A549 (cell line): ENCODE data around the gene SELENOP. TPM values are rescaled to one million over a fixed set of nuclear protein-coding genes. Genes with fewer than 3 reads are reported as not detected.

Source experiments
- ATAC-seq, 2 experiments: fragments of 200-7000 bp in 1 of 2; fragments of >200 bp in 1 of 2; cut with Nextera tagmentation in 1 of 2; cut with Tn5 transposase in 1 of 2; 3 replicates each; pipeline versions ENCODE4 v1.8.0 to v1.9.1; 2018 to 2020; ENCODE audit warnings: mild to moderate bottlenecking in 1 of 2, moderate library complexity in 1 of 2
- CTCF ChIA-PET: fragments of 300-600 bp; sonication (Branson Sonifier 250); formaldehyde crosslinking; extraction: SDS; loops from one replicate; lab custom pipeline; 2021; ENCODE audit warnings: antibody characterized with exemption, inconsistent platforms; lab: Yijun Ruan, JAX
- POLR2A ChIA-PET: fragments of 350-600 bp; formaldehyde crosslinking; extraction: SDS; loops from one replicate; lab custom pipeline; 2021; ENCODE audit warnings: antibody characterized with exemption, inconsistent platforms; lab: Yijun Ruan, JAX
- DNase-seq, 2 experiments: peaks; one replicate each; pipeline versions ENCODE4 v3.0.0 to v3.0.0-alpha.2; 2011 to 2016; ENCODE audit warnings: low read depth in 1 of 2, low spot score in 1 of 2
- FAIRE-seq: peaks from 2 replicates; lab custom pipeline; 2011; peaks lifted over from hg19 to GRCh38; lab: Jason Lieb, UNC
- H3K27ac ChIP-seq, 2 experiments: fragments of >200 bp; sonication (Bioruptor Twin); formaldehyde crosslinking; 3 replicates each; pipeline ENCODE4 v1.5.1; 2016 to 2017
- H3K4me1 ChIP-seq: fragments of >200 bp; sonication (Bioruptor Twin); formaldehyde crosslinking; 3 replicates; pipeline ENCODE4 v1.6.1; 2016
- H3K4me2 ChIP-seq: fragments of >200 bp; sonication (Bioruptor Twin); formaldehyde crosslinking; 3 replicates; pipeline ENCODE4 v1.6.1; 2016
- H3K4me3 ChIP-seq: fragments of >200 bp; sonication (Bioruptor Twin); formaldehyde crosslinking; 3 replicates; pipeline ENCODE4 v1.5.1; 2016
- H3K9me3 ChIP-seq: fragments of >200 bp; sonication (Bioruptor Twin); formaldehyde crosslinking; 3 replicates; pipeline ENCODE4 v1.6.1; 2016
- BHLHE40 ChIP-seq: IDR thresholded peaks from 2 replicates; pipeline ENCODE4 v1.6.1; 2012; ENCODE audit warnings: low read depth, low read length, inconsistent platforms
- CBX2 ChIP-seq: fragments of 200-600 bp; sonication (generic); IDR thresholded peaks from 2 replicates; pipeline ENCODE4 v1.6.1; 2016; ENCODE audit warnings: low read depth, mild to moderate bottlenecking, borderline replicate concordance
- ESRRA ChIP-seq: fragments of 150-350 bp; IDR thresholded peaks from 2 replicates; pipeline ENCODE4 v1.6.1; 2014; ENCODE audit warnings: mild to moderate bottlenecking, low read length, borderline replicate concordance
- FOSL2 ChIP-seq, 2 experiments: fragments of 450-650 bp in 1 of 2; fragments of >200 bp in 1 of 2; sonication (Bioruptor Twin) in 1 of 2; formaldehyde crosslinking; IDR thresholded peaks; 2 replicates each; pipeline versions ENCODE4 v1.5.0 to v1.6.1; 2016 to 2020; ENCODE audit warnings: mild to moderate bottlenecking in 1 of 2, moderate library complexity in 1 of 2
- FOXS1 ChIP-seq: fragments of 250-450 bp; sonication (Bioruptor Pico); IDR thresholded peaks from 2 replicates; pipeline ENCODE4 v1.5.0; 2020; ENCODE audit warnings: mild to moderate bottlenecking, moderate library complexity
- KDM1A ChIP-seq: fragments of 200-600 bp; sonication (generic); IDR thresholded peaks from 2 replicates; pipeline ENCODE4 v1.6.1; 2016; ENCODE audit warnings: low read depth, mild to moderate bottlenecking
- KDM5A ChIP-seq: fragments of 200-600 bp; sonication (generic); IDR thresholded peaks from 2 replicates; pipeline ENCODE4 v1.6.1; 2016; ENCODE audit warnings: antibody characterized with exemption, mild to moderate bottlenecking
- NFE2L2 ChIP-seq: fragments of 150-350 bp; conservative IDR thresholded peaks from 2 replicates; pipeline ENCODE4 v1.6.1; 2014; ENCODE audit warnings: low read length
- NR3C1 ChIP-seq: fragments of >200 bp; sonication (Bioruptor Twin); formaldehyde crosslinking; IDR thresholded peaks from 3 replicates; pipeline ENCODE4 v1.6.1; 2017
- PHF8 ChIP-seq: fragments of 200-600 bp; sonication (generic); IDR thresholded peaks from 2 replicates; pipeline ENCODE4 v1.6.1; 2016; ENCODE audit warnings: low read depth, mild to moderate bottlenecking, antibody characterized with exemption, moderate library complexity, borderline replicate concordance
- POLR2AphosphoS2 ChIP-seq: conservative IDR thresholded peaks from 2 replicates; pipeline ENCODE4 v1.6.1; 2012; ENCODE audit warnings: low read length, improper control_type of control experiment, inconsistent platforms
- RARB ChIP-seq: fragments of 250-450 bp; sonication (Bioruptor Pico); IDR thresholded peaks from 2 replicates; pipeline ENCODE4 v1.8.0; 2021; ENCODE audit warnings: mild to moderate bottlenecking, moderate library complexity
- ZFP36 ChIP-seq: fragments of 450-650 bp; IDR thresholded peaks from 2 replicates; pipeline ENCODE4 v1.6.1; 2014; ENCODE audit warnings: borderline replicate concordance; ENCODE audit not compliant: partially characterized antibody
- WGBS: methylation state at CpG from one replicate; pipeline ENCODE4 v1.1.6; 2017; ENCODE audit errors: missing lambda C conversion rate; 5-methylcytosine and 5-hydroxymethylcytosine counted together
- polyA plus RNA-seq, 4 experiments: library from polyadenylated mRNA; depleted of rRNA in 3 of 4; stranded (reverse); fragments of >200 nt; fragmentation: RNase III in 1 of 4; extraction: RNeasy Plus Mini Kit Qiagen cat#74134 plus additional on column Dnase treatment in 1 of 4; gene quantifications; 2 replicates in 3 of 4; 3 replicates in 1 of 4; pipeline ENCODE4 v1.2.3, GENCODE V29; 2011 to 2017
- TF ChIP-seq, protein P1 (sequence below): fragments of >200 bp; sonication (Bioruptor Twin); formaldehyde crosslinking; IDR thresholded peaks from 3 replicates; pipeline ENCODE4 v1.5.1; 2016
- TF ChIP-seq, protein P2 (sequence below): IDR thresholded peaks from 2 replicates; pipeline ENCODE4 v1.6.1; 2012
- TF ChIP-seq, protein P3 (sequence below): fragments of >200 bp; sonication (Bioruptor Twin); formaldehyde crosslinking; IDR thresholded peaks from 3 replicates; pipeline ENCODE4 v1.6.1; 2016
- TF ChIP-seq, protein P4 (sequence below): fragments of 250-450 bp; sonication (Bioruptor Pico); IDR thresholded peaks from 2 replicates; pipeline ENCODE4 v1.5.0; 2021; ENCODE audit warnings: mild to moderate bottlenecking, moderate library complexity, borderline replicate concordance

The SELENOP gene
- polyA plus RNA-seq, 2 of the 4 experiments (the other 2 are of a cell fraction), result 0.17 to 0.96 TPM

DNA sequence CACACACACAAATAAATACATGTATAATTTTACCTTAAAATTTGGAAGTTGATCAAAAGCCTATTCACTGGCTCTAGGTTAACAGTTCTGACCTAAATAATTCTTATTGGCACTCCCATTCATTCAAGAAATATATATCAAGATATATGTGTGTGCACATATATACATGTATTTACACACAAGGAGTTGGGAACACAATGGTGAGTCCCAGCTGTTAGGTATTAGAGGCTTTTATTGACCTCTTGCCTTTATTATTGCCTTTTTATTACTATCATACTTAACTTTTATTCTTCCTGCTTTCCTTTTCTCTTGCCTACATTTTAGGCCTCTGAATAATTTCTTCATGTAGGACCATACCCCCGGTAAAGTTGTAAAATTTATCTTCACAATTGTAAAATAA lies 30.1 kb downstream of the SELENOP start:
- Histone ChIP-seq H3K4me2 (no peak overlapping the region), H3K4me3 (no peak overlapping the region), H3K9me3 (peaks cover 5% of the 10 kb centered on the region; the same call in 1 of the 3 replicates), H3K4me1 (no peaks in the 10 kb centered on the region), H3K27ac (no peak overlapping the region)
- FAIRE-seq (no peak), ATAC-seq (no peak), DNase-seq (no peak)
- WGBS, result 3% methylated on average over 1 of the region's 1 CpG
- CTCF ChIA-PET, result interaction anchor here (0.9 kb wide), 1 partner anchor 108 kb away, joined by 3 read pairs; no protein-coding TSS in a partner anchor
- TF ChIP-seq NR3C1, result no peak
- no peak for TF ChIP-seq ESRRA
- TF ChIP-seq, protein P1, sequence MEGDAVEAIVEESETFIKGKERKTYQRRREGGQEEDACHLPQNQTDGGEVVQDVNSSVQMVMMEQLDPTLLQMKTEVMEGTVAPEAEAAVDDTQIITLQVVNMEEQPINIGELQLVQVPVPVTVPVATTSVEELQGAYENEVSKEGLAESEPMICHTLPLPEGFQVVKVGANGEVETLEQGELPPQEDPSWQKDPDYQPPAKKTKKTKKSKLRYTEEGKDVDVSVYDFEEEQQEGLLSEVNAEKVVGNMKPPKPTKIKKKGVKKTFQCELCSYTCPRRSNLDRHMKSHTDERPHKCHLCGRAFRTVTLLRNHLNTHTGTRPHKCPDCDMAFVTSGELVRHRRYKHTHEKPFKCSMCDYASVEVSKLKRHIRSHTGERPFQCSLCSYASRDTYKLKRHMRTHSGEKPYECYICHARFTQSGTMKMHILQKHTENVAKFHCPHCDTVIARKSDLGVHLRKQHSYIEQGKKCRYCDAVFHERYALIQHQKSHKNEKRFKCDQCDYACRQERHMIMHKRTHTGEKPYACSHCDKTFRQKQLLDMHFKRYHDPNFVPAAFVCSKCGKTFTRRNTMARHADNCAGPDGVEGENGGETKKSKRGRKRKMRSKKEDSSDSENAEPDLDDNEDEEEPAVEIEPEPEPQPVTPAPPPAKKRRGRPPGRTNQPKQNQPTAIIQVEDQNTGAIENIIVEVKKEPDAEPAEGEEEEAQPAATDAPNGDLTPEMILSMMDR, result no peak
- TF ChIP-seq PHF8, result no peak
- TF ChIP-seq CBX2, result no peak
- TF ChIP-seq KDM5A, result no peak
- TF ChIP-seq, protein P2, sequence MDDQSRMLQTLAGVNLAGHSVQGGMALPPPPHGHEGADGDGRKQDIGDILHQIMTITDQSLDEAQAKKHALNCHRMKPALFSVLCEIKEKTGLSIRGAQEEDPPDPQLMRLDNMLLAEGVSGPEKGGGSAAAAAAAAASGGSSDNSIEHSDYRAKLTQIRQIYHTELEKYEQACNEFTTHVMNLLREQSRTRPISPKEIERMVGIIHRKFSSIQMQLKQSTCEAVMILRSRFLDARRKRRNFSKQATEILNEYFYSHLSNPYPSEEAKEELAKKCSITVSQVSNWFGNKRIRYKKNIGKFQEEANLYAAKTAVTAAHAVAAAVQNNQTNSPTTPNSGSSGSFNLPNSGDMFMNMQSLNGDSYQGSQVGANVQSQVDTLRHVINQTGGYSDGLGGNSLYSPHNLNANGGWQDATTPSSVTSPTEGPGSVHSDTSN, result no peak
- POLR2A ChIA-PET, result no interaction called here

DNA sequence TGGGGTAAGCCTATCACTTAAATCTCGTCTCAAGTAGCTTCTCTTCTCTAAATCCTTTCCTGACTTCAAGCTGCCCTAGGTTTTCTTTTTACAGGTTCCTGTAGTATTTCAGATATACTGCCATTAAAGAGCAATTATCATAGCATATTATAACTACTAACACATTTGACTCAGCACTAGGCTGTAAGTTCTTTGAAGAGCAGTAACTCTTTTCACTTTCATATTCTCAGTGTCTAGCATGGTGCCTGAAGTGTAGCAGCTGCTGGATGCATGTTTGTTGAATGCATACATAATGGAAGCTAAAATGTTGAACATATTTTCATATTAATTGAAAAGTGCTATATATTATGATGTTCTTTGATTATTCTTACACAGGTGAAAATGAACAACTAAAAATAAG lies 32.6 kb downstream of the SELENOP start:
- ATAC-seq (no peak), FAIRE-seq (no peak), DNase-seq (no peak)
- 0% methylated on average over 1 of the region's 1 CpG for WGBS
- no peaks in the 10 kb centered on the region for H3K9me3 ChIP-seq
- ChIA-PET CTCF (no interaction called here), POLR2A (no interaction called here)
- H3K27ac ChIP-seq, result no peak overlapping the region
- no peak overlapping the region for H3K4me3 ChIP-seq
- no peak for TF ChIP-seq KDM1A
- TF ChIP-seq NFE2L2, result no peak
- TF ChIP-seq, protein P3, sequence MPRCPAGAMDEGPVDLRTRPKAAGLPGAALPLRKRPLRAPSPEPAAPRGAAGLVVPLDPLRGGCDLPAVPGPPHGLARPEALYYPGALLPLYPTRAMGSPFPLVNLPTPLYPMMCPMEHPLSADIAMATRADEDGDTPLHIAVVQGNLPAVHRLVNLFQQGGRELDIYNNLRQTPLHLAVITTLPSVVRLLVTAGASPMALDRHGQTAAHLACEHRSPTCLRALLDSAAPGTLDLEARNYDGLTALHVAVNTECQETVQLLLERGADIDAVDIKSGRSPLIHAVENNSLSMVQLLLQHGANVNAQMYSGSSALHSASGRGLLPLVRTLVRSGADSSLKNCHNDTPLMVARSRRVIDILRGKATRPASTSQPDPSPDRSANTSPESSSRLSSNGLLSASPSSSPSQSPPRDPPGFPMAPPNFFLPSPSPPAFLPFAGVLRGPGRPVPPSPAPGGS, result no peak
- H3K4me1 ChIP-seq, result no peaks in the 10 kb centered on the region
- H3K4me2 ChIP-seq, result no peak overlapping the region

DNA sequence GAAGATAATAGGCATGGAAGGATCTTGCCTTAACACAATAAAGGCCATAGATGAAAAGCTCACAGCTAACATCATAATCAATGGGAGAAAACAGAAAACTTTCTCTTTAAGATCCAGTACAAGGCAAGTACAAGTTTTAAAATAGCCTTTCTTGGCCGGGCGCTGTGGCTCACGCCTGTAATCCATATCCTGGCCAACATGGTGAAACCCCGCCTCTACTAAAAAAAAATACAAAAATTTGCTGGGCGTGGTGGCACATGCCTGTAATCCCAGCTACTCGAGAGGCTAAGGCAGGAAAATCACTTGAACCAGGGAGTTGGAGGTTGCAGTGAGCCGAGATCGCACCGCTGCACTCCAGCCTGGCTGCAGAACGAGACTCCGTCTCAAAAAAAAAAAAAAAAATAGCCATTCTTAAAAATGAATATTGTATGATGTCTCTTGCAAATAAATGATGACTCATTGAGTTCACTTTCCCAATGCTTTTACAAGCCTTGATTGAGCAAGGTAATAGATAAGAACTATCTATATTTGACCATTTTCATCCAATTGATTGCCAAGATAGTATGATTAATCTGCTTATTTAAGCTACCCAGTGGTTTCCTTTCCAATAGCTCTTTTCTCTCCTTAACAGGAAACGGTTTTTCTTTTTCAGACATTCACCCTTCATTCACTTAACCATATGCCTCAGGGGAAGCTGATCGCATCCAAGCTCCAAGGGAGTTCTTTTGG lies 39.3 kb downstream of the SELENOP start:
- DNase-seq (no peak), FAIRE-seq (no peak), ATAC-seq (peak in 1 of 2 experiments; percentile 41; a peak in 3 of 6 replicates)
- Histone ChIP-seq H3K27ac (no peak overlapping the region), H3K4me1 (no peaks in the 10 kb centered on the region), H3K4me2 (peak overlapping the region; percentile 37), H3K4me3 (no peak overlapping the region), H3K9me3 (0 out of 3 replicates have a peak, but pooled peaks cover 3% of the 10 kb centered on the region)
- 7% methylated on average over 13 of the region's 13 CpGs for WGBS
- CTCF ChIA-PET, result interaction anchor here (0.6 to 1.4 kb wide), 2 partner anchors 101 to 117 kb away, joined by 3 to 5 read pairs; no protein-coding TSS in a partner anchor
- POLR2A ChIA-PET, result no interaction called here
- no peak for TF ChIP-seq FOSL2 (IDR thresholded peaks at IDR 0.05)
- peak; percentile 52; the same call in 1 of the 2 replicates for TF ChIP-seq FOSL2 (CRISPR knock-in tag; IDR thresholded peaks at IDR 0.05)
- TF ChIP-seq, protein P3, result no peak
- TF ChIP-seq KDM1A, result no peak
- no peak for TF ChIP-seq POLR2AphosphoS2

DNA sequence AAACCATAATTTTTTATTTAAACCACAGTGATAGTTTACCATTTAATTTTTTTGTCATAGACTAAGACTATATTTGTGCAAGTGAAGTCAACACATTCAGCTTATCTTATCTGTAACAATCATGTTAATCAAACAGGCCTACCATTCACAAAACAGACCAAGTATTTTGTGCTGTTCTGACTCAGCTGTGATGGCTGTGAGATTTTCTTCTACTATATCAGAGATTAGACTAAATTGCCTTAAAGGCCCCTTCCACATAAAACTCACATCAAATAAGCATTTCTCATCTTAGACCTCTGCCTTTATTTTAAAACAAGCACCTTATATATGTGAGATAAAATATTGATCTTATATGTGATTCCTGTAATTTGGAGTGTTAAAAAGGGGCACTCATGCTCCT lies 41.7 kb downstream of the SELENOP start:
- ChIA-PET POLR2A (no interaction called here), CTCF (no interaction called here)
- no peak overlapping the region for H3K4me3 ChIP-seq
- ATAC-seq (no peak), DNase-seq (no peak), FAIRE-seq (no peak)
- no peaks in the 10 kb centered on the region for H3K4me1 ChIP-seq
- no peak overlapping the region for H3K4me2 ChIP-seq
- H3K9me3 ChIP-seq, result 0 out of 3 replicates have a peak, but pooled peaks cover 3% of the 10 kb centered on the region
- TF ChIP-seq ZFP36 (no peak), FOXS1 (CRISPR knock-in tag) (no peak), BHLHE40 (no peak), RARB (CRISPR knock-in tag) (no peak), POLR2AphosphoS2 (no peak), FOSL2 (IDR thresholded peaks at IDR 0.05) (no peak), FOSL2 (CRISPR knock-in tag; IDR thresholded peaks at IDR 0.05) (no peak), KDM1A (no peak)
- TF ChIP-seq, protein P4, sequence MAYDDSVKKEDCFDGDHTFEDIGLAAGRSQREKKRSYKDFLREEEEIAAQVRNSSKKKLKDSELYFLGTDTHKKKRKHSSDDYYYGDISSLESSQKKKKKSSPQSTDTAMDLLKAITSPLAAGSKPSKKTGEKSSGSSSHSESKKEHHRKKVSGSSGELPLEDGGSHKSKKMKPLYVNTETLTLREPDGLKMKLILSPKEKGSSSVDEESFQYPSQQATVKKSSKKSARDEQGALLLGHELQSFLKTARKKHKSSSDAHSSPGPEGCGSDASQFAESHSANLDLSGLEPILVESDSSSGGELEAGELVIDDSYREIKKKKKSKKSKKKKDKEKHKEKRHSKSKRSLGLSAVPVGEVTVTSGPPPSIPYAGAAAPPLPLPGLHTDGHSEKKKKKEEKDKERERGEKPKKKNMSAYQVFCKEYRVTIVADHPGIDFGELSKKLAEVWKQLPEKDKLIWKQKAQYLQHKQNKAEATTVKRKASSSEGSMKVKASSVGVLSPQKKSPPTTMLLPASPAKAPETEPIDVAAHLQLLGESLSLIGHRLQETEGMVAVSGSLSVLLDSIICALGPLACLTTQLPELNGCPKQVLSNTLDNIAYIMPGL, result no peak
- TF ChIP-seq, protein P2, result no peak
- no peak overlapping the region for H3K27ac ChIP-seq
